Muscle layer of duodenum (tissue), 2 donors: ENCODE measurements around the gene RIMBP2.
A peak's percentile ranks its signal among the peaks of the same experiment; 100 is the strongest.
"Not testable (repeated sequence)": the region's sequence is repeated elsewhere in the genome, so short reads cannot be mapped to it uniquely, and the experiment has no call there.

ENCODE experiments used
- H3K27ac ChIP-seq: one replicate; pipeline ENCODE4 v1.7.0; 2013; ENCODE audit warnings: mild to moderate bottlenecking, low read length
- H3K27me3 ChIP-seq: one replicate; pipeline ENCODE4 v1.7.0; 2013; ENCODE audit warnings: low read depth, mild to moderate bottlenecking, control low read depth, low read length
- H3K36me3 ChIP-seq, 2 donors: one replicate each; pipeline ENCODE4 v1.7.0; 2013; ENCODE audit warnings: low read length in 2 of 2, control low read depth in 1 of 2, mild to moderate bottlenecking in 1 of 2; ENCODE audit not compliant: insufficient read depth in 2 of 2, control insufficient read depth in 1 of 2
- H3K4me1 ChIP-seq, 2 donors: one replicate each; pipeline ENCODE4 v1.7.0; 2013; ENCODE audit warnings: low read length in 2 of 2, mild to moderate bottlenecking in 2 of 2, control low read depth in 1 of 2, moderate library complexity in 1 of 2; ENCODE audit not compliant: insufficient read depth in 2 of 2, control insufficient read depth in 1 of 2
- H3K4me3 ChIP-seq, 2 donors: one replicate each; pipeline ENCODE4 v1.7.0; 2013; ENCODE audit warnings: low read length in 2 of 2, low read depth in 1 of 2, mild to moderate bottlenecking in 1 of 2
- H3K9me3 ChIP-seq, 2 donors: one replicate each; pipeline ENCODE4 v1.7.0; 2013; ENCODE audit warnings: low read length in 2 of 2, control low read depth in 1 of 2, mild to moderate bottlenecking in 1 of 2; ENCODE audit not compliant: control insufficient read depth in 1 of 2
- donor health status: healthy.

RIMBP2 gene, protein sequence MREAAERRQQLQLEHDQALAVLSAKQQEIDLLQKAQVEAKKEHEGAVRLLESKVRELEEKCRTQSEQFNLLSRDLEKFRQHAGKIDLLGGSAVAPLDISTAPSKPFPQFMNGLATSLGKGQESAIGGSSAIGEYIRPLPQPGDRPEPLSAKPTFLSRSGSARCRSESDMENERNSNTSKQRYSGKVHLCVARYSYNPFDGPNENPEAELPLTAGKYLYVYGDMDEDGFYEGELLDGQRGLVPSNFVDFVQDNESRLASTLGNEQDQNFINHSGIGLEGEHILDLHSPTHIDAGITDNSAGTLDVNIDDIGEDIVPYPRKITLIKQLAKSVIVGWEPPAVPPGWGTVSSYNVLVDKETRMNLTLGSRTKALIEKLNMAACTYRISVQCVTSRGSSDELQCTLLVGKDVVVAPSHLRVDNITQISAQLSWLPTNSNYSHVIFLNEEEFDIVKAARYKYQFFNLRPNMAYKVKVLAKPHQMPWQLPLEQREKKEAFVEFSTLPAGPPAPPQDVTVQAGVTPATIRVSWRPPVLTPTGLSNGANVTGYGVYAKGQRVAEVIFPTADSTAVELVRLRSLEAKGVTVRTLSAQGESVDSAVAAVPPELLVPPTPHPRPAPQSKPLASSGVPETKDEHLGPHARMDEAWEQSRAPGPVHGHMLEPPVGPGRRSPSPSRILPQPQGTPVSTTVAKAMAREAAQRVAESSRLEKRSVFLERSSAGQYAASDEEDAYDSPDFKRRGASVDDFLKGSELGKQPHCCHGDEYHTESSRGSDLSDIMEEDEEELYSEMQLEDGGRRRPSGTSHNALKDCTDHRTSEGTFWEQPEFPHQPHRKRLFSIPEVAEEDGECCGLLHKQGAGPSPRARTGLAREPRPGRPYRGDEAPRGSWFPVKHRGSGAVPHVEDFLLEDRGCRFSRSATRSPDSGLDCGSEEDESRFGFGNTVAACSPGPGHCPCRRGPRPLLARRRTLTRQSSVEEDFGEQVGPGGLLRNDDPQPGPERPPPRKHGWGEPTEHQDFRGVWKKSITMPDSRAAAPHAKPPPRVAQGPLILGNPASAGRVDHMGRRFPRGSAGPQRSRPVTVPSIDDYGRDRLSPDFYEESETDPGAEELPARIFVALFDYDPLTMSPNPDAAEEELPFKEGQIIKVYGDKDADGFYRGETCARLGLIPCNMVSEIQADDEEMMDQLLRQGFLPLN (N-terminal part only)

GRCh38 chr12:130715998-130716968, at the start of gene RIMBP2:
TSS of gene RIMBP2 (minus strand) at chr12:130716299. CDS start at chr12:130479013, 237,286 bp downstream.
- Histone ChIP-seq H3K4me3 (peak within 1 kb of the TSS; percentile 11 to 72), H3K4me1 (peaks cover 0 to 20% of the 10 kb centered on the region in 2 donors), H3K27ac (no peak within 1 kb of the TSS), H3K9me3 (peaks cover 0 to 6% of the 10 kb centered on the region in 2 donors), H3K27me3 (peaks cover 7% of the 10 kb centered on the region), H3K36me3 (no peaks in the 10 kb centered on the region)

DNA sequence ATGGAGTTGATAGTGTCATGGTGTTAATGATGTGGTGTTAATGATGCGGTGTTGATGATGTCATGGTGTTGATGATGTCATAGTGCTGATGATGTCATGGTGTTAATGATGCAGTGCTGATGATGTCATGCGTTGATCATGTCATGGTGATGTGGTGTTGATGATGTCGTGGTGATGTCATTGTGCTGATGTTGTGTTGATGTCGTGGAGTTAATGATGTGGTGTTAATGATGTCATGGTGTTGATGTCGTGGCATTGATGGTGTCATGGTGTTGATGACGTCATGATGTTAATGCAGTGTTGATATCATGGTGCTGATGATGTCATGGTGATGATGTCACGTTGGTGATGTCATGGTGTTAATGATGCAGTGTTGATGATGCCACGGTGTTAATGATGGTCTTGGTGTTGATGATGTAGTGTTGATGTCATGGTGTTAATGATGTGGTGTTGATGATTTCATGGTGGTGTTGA, 49.1 kb upstream of the RIMBP2 start:
- H3K4me3 ChIP-seq = no peak overlapping the region
- no peak overlapping the region for H3K27ac ChIP-seq
- no peaks in the 10 kb centered on the region for H3K27me3 ChIP-seq
- no peaks in the 10 kb centered on the region for H3K4me1 ChIP-seq
- H3K9me3 ChIP-seq = peaks cover 0 to 2% of the 10 kb centered on the region in 2 donors
- no peaks in the 10 kb centered on the region for H3K36me3 ChIP-seq

- H3K4me1 ChIP-seq = no peaks in the 10 kb centered on the region
- H3K4me3 ChIP-seq = no peak overlapping the region
- no peak overlapping the region for H3K27ac ChIP-seq
These were observed 48.5 kb upstream of the RIMBP2 start for GRCh38 chr12:130764475-130765185.

GRCh38 chr12:130764073-130764472, 48.0 kb upstream of the RIMBP2 start:
- no peaks in the 10 kb centered on the region for H3K4me1 ChIP-seq
- no peaks in the 10 kb centered on the region for H3K27me3 ChIP-seq
- no peak overlapping the region for H3K27ac ChIP-seq
- no peaks in the 10 kb centered on the region for H3K36me3 ChIP-seq
- no peak overlapping the region for H3K4me3 ChIP-seq
- H3K9me3 ChIP-seq = peaks cover 0 to 2% of the 10 kb centered on the region in 2 donors

More at GRCh38 chr12:130764475-130765185, 48.5 kb upstream of the RIMBP2 start:
- Histone ChIP-seq H3K36me3 (no peaks in the 10 kb centered on the region), H3K27me3 (no peaks in the 10 kb centered on the region), H3K9me3 (peaks cover 0 to 2% of the 10 kb centered on the region in 2 donors)

DNA sequence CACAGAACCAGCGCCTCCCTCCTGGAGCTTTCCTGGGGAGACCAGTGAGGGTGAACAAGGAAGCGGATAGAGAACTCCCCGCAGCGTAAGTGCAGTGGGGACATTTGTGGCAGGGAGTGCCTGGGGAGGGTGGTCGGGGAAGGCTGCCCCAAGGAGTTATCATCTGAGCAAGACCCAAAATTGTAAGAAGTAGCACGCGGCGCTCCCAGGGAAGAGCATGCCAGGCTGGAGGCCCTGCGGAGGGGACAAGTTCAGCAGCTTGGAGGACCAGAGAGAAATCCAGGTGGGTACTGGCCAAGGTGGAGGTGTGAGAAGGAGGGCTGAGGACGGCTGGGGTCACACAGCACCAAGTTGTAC, 46.2 kb upstream of the RIMBP2 start:
- H3K4me1 ChIP-seq = no peaks in the 10 kb centered on the region

DNA sequence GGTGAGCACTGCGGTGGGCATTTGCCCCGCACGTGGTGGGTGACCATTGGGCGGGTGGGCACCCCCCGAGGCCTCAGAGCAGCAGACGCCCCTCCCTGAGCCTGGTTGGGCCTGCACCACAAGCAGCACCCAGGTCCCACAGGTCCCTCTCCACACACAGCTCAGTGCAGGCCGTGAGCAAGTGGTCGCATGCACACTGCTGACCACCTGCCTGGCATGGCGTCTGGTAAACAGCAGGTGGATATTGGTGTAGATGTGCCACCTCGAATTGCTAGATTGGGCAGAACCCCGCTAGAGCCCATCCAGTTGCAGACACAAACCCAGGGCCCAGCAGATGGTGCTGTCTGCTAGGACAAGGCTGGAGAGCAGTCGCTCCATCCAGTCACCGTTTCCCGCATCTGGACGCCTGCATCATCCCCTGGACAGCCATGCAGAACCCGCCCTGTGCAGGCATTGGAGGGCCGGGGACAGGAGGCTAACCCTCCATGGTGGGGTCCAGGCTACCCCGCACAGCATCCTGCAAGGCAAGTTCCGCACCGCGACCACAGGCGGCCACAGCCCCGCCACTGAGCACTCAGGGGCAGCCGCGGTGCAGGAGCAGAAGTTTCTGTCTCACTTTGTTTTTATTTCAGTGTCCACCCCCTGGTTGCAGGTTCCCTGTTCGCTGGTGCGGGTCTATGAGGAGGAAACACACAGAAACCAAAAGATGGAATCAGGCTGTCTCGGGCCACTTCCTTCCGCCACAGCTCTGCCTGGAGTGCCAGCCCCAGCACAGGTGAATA, 45.6 kb upstream of the RIMBP2 start:
- H3K27me3 ChIP-seq = no peaks in the 10 kb centered on the region
- H3K36me3 ChIP-seq = no peaks in the 10 kb centered on the region
- H3K27ac ChIP-seq = no peak overlapping the region
- H3K4me1 ChIP-seq = no peaks in the 10 kb centered on the region
- H3K9me3 ChIP-seq = peaks cover 0 to 2% of the 10 kb centered on the region in 2 donors
- H3K4me3 ChIP-seq = no peak overlapping the region

More for the DNA sequence above, 46.2 kb upstream of the RIMBP2 start:
- no peaks in the 10 kb centered on the region for H3K36me3 ChIP-seq
- H3K9me3 ChIP-seq = peaks cover 0 to 2% of the 10 kb centered on the region in 2 donors
- no peak overlapping the region for H3K4me3 ChIP-seq
- no peaks in the 10 kb centered on the region for H3K27me3 ChIP-seq
- H3K27ac ChIP-seq = no peak overlapping the region

DNA sequence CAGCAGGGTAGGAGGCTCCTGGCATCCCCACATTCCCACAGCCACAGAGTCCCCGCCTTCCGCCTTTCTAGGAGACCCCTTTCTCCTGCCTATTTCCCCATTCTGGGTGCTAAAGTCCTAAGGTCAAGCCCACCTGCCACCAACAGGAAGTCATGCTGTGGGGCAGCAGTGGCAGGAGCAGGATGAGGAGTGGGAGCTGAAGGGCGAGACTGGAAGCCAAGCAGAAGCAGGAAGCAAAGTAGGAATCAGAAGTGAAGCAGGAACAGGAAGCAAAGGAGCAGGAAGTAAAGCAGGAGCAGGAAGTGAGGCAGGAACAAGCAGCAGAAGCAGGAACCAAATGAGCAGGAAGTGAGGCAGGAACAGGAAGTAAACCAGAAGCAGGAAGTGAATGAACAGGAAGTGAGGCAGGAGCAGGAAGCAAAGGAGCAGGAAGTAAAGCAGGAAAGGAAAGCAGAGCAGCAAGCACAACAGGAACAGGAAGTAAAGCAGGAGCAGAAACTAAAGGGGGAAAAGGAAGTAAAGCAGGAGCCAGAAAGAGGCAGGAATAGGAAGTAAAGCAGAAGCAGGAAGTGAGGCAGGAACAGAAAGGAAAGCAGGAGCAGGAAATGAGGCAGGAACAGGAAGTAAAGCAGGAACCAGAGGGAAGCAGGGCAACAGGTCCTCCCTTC, 38.3 kb upstream of the RIMBP2 start:
- H3K4me1 ChIP-seq = no peaks in the 10 kb centered on the region
- H3K27ac ChIP-seq = no peak overlapping the region

GRCh38 chr12:130752692-130753230, 36.7 kb upstream of the RIMBP2 start:
- Histone ChIP-seq H3K4me1 (no peaks in the 10 kb centered on the region), H3K4me3 (no peak overlapping the region), H3K27me3 (peaks cover 3% of the 10 kb centered on the region), H3K36me3 (no peaks in the 10 kb centered on the region), H3K9me3 (peaks cover 4 to 5% of the 10 kb centered on the region in 2 donors), H3K27ac (no peak overlapping the region)

More for the DNA sequence above, 38.3 kb upstream of the RIMBP2 start:
- Histone ChIP-seq H3K36me3 (no peaks in the 10 kb centered on the region), H3K4me3 (no peak overlapping the region), H3K9me3 (peaks cover 4 to 5% of the 10 kb centered on the region in 2 donors), H3K27me3 (no peaks in the 10 kb centered on the region)

GRCh38 chr12:130752037-130752436, 35.9 kb upstream of the RIMBP2 start:
- not testable (repeated sequence) for H3K27me3 ChIP-seq, H3K4me1 ChIP-seq, H3K36me3 ChIP-seq

More at GRCh38 chr12:130752037-130752436, 35.9 kb upstream of the RIMBP2 start:
- not testable (repeated sequence) for H3K9me3 ChIP-seq, H3K27ac ChIP-seq, H3K4me3 ChIP-seq
